ENCODE measurements around the gene PLPP1. TPM values are rescaled to one million over a fixed set of nuclear protein-coding genes. Genes with fewer than 3 reads are reported as not detected.

PLPP1 gene
- total and polyA plus RNA-seq, 2 donors (not counting 1 experiment from before 2014, with no cell fraction given), result 5.5 to 8.8 TPM

- Mint-ChIP-seq H3K4me1 (no peaks in the 10 kb centered on the region), H3K27ac (no peak overlapping the region), H3K9me3 (ENCODE audit: insufficient read depth) (no peaks in the 10 kb centered on the region), H3K4me3 (no peak overlapping the region), H3K27me3 (peaks cover 4% of the 10 kb centered on the region)
- ChIA-PET POLR2A (no interaction called here), CTCF (no interaction called here)
- TF ChIP-seq EZH2 (IDR thresholded peaks at IDR 0.05; ENCODE audit: borderline replicate concordance, insufficient read depth, low read depth, low read length, poor library complexity, severe bottlenecking) (no peak), CTCF (IDR thresholded peaks at IDR 0.05) (no peak)
- no CpG with 5 or more reads among the region's 3 CpGs for WGBS (ENCODE audit: insufficient coverage)
- Histone ChIP-seq H3K4me2 (replicated peaks; ENCODE audit: low read depth, low read length, poor library complexity, severe bottlenecking) (no peak overlapping the region), H3K9ac (ENCODE audit: low read length) (no peak overlapping the region), H3K27me3 (replicated peaks in 1 of 4; ENCODE audit: control extremely low read depth in 1 of 4, control insufficient read depth in 3 of 4, insufficient read depth in 4 of 4, low read length in 3 of 4) (no peaks in the 10 kb centered on the region), H2AFZ (ENCODE audit: insufficient read depth, low read depth, low read length, poor library complexity, severe bottlenecking) (no peak overlapping the region), H3K36me3 (replicated peaks in 1 of 2; ENCODE audit: control extremely low read depth in 1 of 2, control insufficient read depth in 1 of 2, extremely low read depth in 1 of 2, insufficient read depth in 2 of 2, low read length in 1 of 2) (no peaks in the 10 kb centered on the region), H3K4me1 (ENCODE audit: control insufficient read depth in 2 of 2, insufficient read depth in 2 of 2, low read length in 2 of 2) (no peaks in the 10 kb centered on the region), H3K4me3 (ENCODE audit: control extremely low read depth in 1 of 5, extremely low read depth in 1 of 5, insufficient read depth in 1 of 5, low read depth in 2 of 5, low read length in 4 of 5) (no peak overlapping the region), H3K27ac (ENCODE audit: low read length in 2 of 2) (no peak overlapping the region), H3K79me2 (ENCODE audit: control insufficient read depth, insufficient read depth, low read length) (no peaks in the 10 kb centered on the region), H4K20me1 (ENCODE audit: control insufficient read depth, insufficient read depth, low read length, poor library complexity, severe bottlenecking) (no peaks in the 10 kb centered on the region), H3K9me3 (ENCODE audit: control extremely low read depth in 1 of 3, control insufficient read depth in 2 of 3, insufficient read depth in 1 of 3, low read length in 2 of 3) (no peaks in the 10 kb centered on the region)
- intact Hi-C loops (cut with micrococcal nuclease), result no loop called here
- no peak for ATAC-seq (ENCODE audit: low read depth)
- DNase-seq, result no peak
Observed at GRCh38 chr5:55569513-55569865, 34.7 kb upstream of the PLPP1 start.

GRCh38 chr5:55568654-55569512, 34.1 kb upstream of the PLPP1 start:
- no peaks in the 10 kb centered on the region for H3K9me3 Mint-ChIP-seq (ENCODE audit: insufficient read depth)
- H2AFZ ChIP-seq (ENCODE audit: insufficient read depth, low read depth, low read length, poor library complexity, severe bottlenecking), result no peak overlapping the region
- no peaks in the 10 kb centered on the region for H3K36me3 ChIP-seq (replicated peaks in 1 of 2; ENCODE audit: control extremely low read depth in 1 of 2, control insufficient read depth in 1 of 2, extremely low read depth in 1 of 2, insufficient read depth in 2 of 2, low read length in 1 of 2)
- no peak overlapping the region for H3K27ac ChIP-seq (ENCODE audit: low read length in 2 of 2)
- no peak overlapping the region for H3K4me3 Mint-ChIP-seq
- H3K9ac ChIP-seq (ENCODE audit: low read length), result no peak overlapping the region
- H3K9me3 ChIP-seq (ENCODE audit: control extremely low read depth in 1 of 3, control insufficient read depth in 2 of 3, insufficient read depth in 1 of 3, low read length in 2 of 3), result no peaks in the 10 kb centered on the region
- no peak for ATAC-seq (ENCODE audit: low read depth)
- TF ChIP-seq CTCF (IDR thresholded peaks at IDR 0.05), result no peak
- TF ChIP-seq EZH2 (IDR thresholded peaks at IDR 0.05; ENCODE audit: borderline replicate concordance, insufficient read depth, low read depth, low read length, poor library complexity, severe bottlenecking), result no peak
- no peaks in the 10 kb centered on the region for H3K4me1 ChIP-seq (ENCODE audit: control insufficient read depth in 2 of 2, insufficient read depth in 2 of 2, low read length in 2 of 2)
- H4K20me1 ChIP-seq (ENCODE audit: control insufficient read depth, insufficient read depth, low read length, poor library complexity, severe bottlenecking), result no peaks in the 10 kb centered on the region
- H3K27me3 Mint-ChIP-seq, result peaks cover 4% of the 10 kb centered on the region
- no peaks in the 10 kb centered on the region for H3K79me2 ChIP-seq (ENCODE audit: control insufficient read depth, insufficient read depth, low read length)
- no peaks in the 10 kb centered on the region for H3K27me3 ChIP-seq (replicated peaks in 1 of 4; ENCODE audit: control extremely low read depth in 1 of 4, control insufficient read depth in 3 of 4, insufficient read depth in 4 of 4, low read length in 3 of 4)
- intact Hi-C loops (cut with micrococcal nuclease), result no loop called here
- H3K4me2 ChIP-seq (replicated peaks; ENCODE audit: low read depth, low read length, poor library complexity, severe bottlenecking), result no peak overlapping the region
- CTCF ChIA-PET, result no interaction called here
- POLR2A ChIA-PET, result no interaction called here
- no peak for DNase-seq
- H3K4me1 Mint-ChIP-seq, result no peaks in the 10 kb centered on the region
- no peak overlapping the region for H3K27ac Mint-ChIP-seq
- H3K4me3 ChIP-seq (ENCODE audit: control extremely low read depth in 1 of 5, extremely low read depth in 1 of 5, insufficient read depth in 1 of 5, low read depth in 2 of 5, low read length in 4 of 5), result no peak overlapping the region
- WGBS (ENCODE audit: insufficient coverage), result 93% methylated on average over 9 of the region's 15 CpGs
